Motor neuron (in vitro differentiated cells): ENCODE data around the gene CDHR2. TPM values are rescaled to one million over a fixed set of nuclear protein-coding genes. Genes with fewer than 3 reads are reported as not detected.

ENCODE experiments used
- ATAC-seq, 8 experiments: fragments of 200-7000 bp; cut with Tn5 transposase; replicated peaks in 6 of 8; 2 replicates each; pipeline ENCODE4 v1.8.0; 2021; ENCODE audit warnings: mild to moderate bottlenecking in 8 of 8, moderate library complexity in 8 of 8
- H3K27ac ChIP-seq, 2 donors: fragments of 250-450 bp; sonication (Bioruptor Pico); 2 replicates each; pipeline ENCODE4 v1.9.0; 2021; ENCODE audit warnings: antibody characterized with exemption in 2 of 2, mild to moderate bottlenecking in 2 of 2, moderate library complexity in 1 of 2
- H3K4me1 ChIP-seq, 2 donors: fragments of 250-450 bp; sonication (Bioruptor Pico); replicated peaks in 1 of 2; 2 replicates each; pipeline ENCODE4 v1.6.1; 2021; ENCODE audit warnings: antibody characterized with exemption in 2 of 2, mild to moderate bottlenecking in 2 of 2, moderate library complexity in 1 of 2
- H3K4me3 ChIP-seq, 5 donors: fragments of 250-450 bp; sonication (Bioruptor Pico); 2 replicates each; pipeline ENCODE4 v1.9.0; 2021; ENCODE audit warnings: antibody characterized with exemption in 5 of 5, mild to moderate bottlenecking in 5 of 5, moderate library complexity in 4 of 5
- WGBS, 10 experiments: fragments of 450-650 bp; shearing (Covaris generic); methylation state at CpG; one replicate each; pipeline ENCODE4 v1.0.0; 2022; 5-methylcytosine and 5-hydroxymethylcytosine counted together
- in situ Hi-C, 9 experiments: fragments of 400-800 bp; cut with MboI; loops; one replicate each; pipeline ENCODE4 v1.15.0; 2021; ENCODE audit warnings: low sequenced_read_pairs in 9 of 9, low pct_unique_long_range_greater_than_20kb in 2 of 9; ENCODE audit not compliant: unreplicated experiment in 9 of 9
- total RNA-seq, 8 experiments: library from RNA; unstranded; fragments of 300-600 nt; gene quantifications; 2 replicates each; pipeline versions ENCODE4 v1.2.3 to v1.2.4, GENCODE V29; 2022

The CDHR2 gene
- total RNA-seq, 8 experiments from 2014 or later: 0.05 to 0.96 (median 0.60) TPM; not detected in 1

DNA sequence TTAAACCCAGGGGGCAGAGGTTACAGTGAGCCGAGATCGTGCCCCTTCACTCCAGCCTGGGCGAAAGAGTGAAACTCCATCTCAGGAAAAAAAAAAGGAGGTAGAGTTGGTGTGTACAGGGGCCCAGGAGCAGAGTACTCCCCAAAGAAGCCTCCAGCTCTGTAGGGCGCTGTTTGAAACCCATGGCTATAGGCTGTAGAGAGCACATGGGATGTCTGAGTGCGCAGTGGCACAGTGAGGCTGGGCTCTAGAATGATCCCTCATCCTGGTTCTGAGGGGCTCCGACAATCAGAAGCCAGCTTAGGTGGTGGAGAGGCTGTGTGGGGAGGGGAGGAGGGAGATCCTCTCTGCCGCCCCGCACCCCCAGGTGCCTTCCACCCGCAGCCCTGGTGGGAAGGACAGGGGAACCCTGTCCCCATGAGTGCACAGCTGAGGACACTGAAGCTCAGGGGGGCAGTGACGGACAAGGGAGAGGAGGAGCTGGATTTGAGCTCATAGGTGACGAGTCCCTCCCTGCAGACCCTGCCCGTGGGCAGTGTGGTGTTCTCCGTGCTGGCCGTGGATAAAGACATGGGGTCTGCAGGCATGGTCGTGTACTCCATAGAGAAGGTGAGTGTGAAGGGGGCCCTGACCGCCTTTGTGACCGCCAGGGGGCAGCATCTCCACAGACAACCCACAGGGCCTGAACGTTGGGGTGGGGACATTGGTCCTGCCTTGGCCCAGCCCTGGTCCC lies 24.6 kb downstream of the CDHR2 start:
- H3K4me3 ChIP-seq: no peak overlapping the region
- ATAC-seq: peak; percentile 80 to 98 (median 86)
- in situ Hi-C loops: no loop called here
- H3K4me1 ChIP-seq: peaks cover 9 to 12% of the 10 kb centered on the region in 2 donors
- WGBS, 10 experiments: 40 to 80% (median 60%) methylated on average over 1 to 3 of the region's 18 CpGs; no CpG with 5 or more reads in 5 of the 10 experiments
- no peak overlapping the region for H3K27ac ChIP-seq

GRCh38 chr5:176574297-176574591 lies 25.1 kb downstream of the CDHR2 start:
- no peak overlapping the region for H3K27ac ChIP-seq
- no peak overlapping the region for H3K4me3 ChIP-seq
- peak in 1 of 8 experiments; percentile 2 for ATAC-seq
- 30 to 67% (median 57%) methylated on average over 2 to 5 of the region's 10 CpGs; no CpG with 5 or more reads in 7 of the 10 experiments for WGBS, 10 experiments
- H3K4me1 ChIP-seq: peaks cover 9 to 12% of the 10 kb centered on the region in 2 donors
- in situ Hi-C loops: no loop called here

DNA sequence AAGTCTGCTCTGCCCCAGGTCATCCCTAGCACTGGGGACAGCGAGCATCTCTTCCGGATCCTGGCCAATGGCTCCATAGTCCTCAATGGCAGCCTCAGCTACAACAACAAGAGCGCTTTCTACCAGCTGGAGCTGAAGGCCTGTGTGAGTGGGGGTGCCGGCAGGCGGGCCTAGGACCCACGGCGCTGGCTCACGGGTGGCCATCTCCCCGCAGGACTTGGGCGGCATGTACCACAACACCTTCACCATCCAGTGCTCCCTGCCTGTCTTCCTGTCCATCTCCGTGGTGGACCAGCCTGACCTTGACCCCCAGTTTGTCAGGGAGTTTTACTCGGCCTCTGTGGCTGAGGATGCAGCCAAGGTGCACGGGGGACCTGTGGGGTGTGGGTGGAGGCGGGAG lies 25.9 kb downstream of the CDHR2 start:
- Histone ChIP-seq H3K4me3 (no peak overlapping the region), H3K4me1 (peaks cover 9 to 12% of the 10 kb centered on the region in 2 donors), H3K27ac (no peak overlapping the region)
- WGBS, 10 experiments: 83 to 100% (median 100%) methylated on average over 1 to 8 of the region's 14 CpGs; no CpG with 5 or more reads in 5 of the 10 experiments
- ATAC-seq: no peak
- in situ Hi-C loops: no loop called here

DNA sequence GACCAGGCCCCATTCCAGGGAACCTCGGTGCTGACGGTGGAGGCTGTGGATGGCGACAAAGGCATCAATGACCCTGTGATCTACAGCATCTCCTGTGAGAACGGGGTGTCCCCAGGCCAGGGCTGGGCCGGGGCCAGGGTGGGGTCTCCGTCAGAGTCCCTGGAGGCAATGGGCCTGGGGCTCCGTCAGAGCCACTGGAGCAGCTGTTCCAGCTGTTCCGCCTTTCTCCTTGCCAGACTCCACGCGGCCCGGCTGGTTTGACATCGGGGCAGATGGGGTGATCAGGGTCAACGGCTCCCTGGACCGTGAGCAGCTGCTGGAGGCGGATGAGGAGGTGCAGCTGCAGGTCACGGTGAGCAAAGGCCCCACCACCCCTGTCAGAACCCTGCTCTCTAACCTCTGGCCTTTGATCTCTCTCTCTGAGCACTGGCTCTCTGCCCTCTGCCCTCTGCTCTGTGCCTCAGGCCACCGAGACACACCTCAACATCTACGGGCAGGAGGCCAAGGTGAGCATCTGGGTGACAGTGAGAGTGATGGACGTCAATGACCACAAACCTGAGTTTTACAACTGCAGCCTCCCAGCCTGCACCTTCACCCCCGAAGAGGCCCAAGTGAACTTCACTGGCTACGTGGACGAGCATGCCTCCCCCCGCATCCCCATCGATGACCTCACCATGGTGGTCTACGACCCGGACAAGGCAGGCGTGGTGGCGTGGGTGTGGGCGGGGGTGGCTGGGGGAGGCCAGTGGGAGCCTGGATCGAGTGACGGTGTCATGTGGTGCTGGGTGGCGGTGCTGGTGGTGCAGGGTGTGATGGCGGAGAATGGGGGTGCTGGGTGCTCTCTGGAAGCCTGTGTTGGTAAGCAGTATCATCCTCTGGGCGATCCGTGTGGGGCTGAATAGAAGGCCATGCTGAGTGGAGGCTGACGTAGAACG lies 26.6 kb downstream of the CDHR2 start:
- 83 to 100% (median 94%) methylated on average over 1 to 10 of the region's 37 CpGs; no CpG with 5 or more reads in 6 of the 10 experiments for WGBS, 10 experiments
- H3K4me3 ChIP-seq: no peak overlapping the region
- peaks cover 9 to 12% of the 10 kb centered on the region in 2 donors for H3K4me1 ChIP-seq
- no peak for ATAC-seq
- H3K27ac ChIP-seq: no peak overlapping the region
- in situ Hi-C loops: no loop called here

- Histone ChIP-seq H3K27ac (no peak overlapping the region), H3K4me3 (no peak overlapping the region), H3K4me1 (peaks cover 9 to 12% of the 10 kb centered on the region in 2 donors)
- ATAC-seq: peak in 5 of 8 experiments; percentile 61 to 75 (median 68)
- WGBS, 10 experiments: 77 to 100% (median 81%) methylated on average over 1 to 9 of the region's 36 CpGs; no CpG with 5 or more reads in 5 of the 10 experiments
- in situ Hi-C loops: no loop called here
Measured at GRCh38 chr5:176577312-176578176, 28.4 kb downstream of the CDHR2 start.

GRCh38 chr5:176578391-176578808 lies 29.3 kb downstream of the CDHR2 start:
- peak in 7 of 8 experiments; percentile 32 to 89 (median 57) for ATAC-seq

GRCh38 chr5:176579323-176579722 lies 30.2 kb downstream of the CDHR2 start:
- in situ Hi-C loops: no loop called here
- Histone ChIP-seq H3K4me1 (peaks cover 9 to 12% of the 10 kb centered on the region in 2 donors), H3K27ac (no peak overlapping the region), H3K4me3 (no peak overlapping the region)
- ATAC-seq: no peak
- 0 to 100% (median 63%) methylated on average over 1 to 4 of the region's 4 CpGs; no CpG with 5 or more reads in 4 of the 10 experiments for WGBS, 10 experiments

More at GRCh38 chr5:176578391-176578808, 29.3 kb downstream of the CDHR2 start:
- Histone ChIP-seq H3K4me3 (no peak overlapping the region), H3K4me1 (peaks cover 9 to 12% of the 10 kb centered on the region in 2 donors), H3K27ac (no peak overlapping the region)
- WGBS, 10 experiments: 18 to 60% (median 45%) methylated on average over 2 to 10 of the region's 15 CpGs; no CpG with 5 or more reads in 6 of the 10 experiments
- in situ Hi-C loops: no loop called here

DNA sequence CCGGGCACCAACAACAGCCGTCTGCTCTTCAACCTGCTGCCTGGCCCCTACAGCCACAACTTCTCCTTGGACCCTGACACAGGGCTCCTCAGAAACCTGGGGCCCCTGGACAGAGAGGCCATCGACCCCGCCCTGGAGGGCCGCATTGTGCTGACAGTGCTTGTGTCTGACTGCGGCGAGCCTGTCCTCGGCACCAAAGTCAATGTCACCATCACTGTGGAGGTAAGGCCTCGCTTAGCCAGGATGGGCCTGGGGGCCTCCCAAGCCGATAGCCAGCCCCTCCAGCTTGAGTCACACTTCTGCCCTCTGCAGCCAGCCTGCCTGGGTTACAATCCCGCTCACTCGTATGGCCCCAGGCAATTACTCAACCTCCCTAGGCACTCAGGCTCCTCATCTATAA lies 32.2 kb downstream of the CDHR2 start:
- peaks cover 9 to 12% of the 10 kb centered on the region in 2 donors for H3K4me1 ChIP-seq
- no peak for ATAC-seq
- no peak overlapping the region for H3K4me3 ChIP-seq
- in situ Hi-C loops: no loop called here
- no peak overlapping the region for H3K27ac ChIP-seq
- 70 to 97% methylated on average over 2 to 5 of the region's 12 CpGs; no CpG with 5 or more reads in 8 of the 10 experiments for WGBS, 10 experiments

GRCh38 chr5:176583076-176583475 lies 33.9 kb downstream of the CDHR2 start:
- ATAC-seq: no peak
- no peak overlapping the region for H3K27ac ChIP-seq
- H3K4me3 ChIP-seq: no peak overlapping the region
- in situ Hi-C loops: no loop called here
- H3K4me1 ChIP-seq: peaks cover 0 to 2% of the 10 kb centered on the region in 2 donors
- WGBS, 10 experiments: 38 to 100% (median 69%) methylated on average over 1 to 4 of the region's 4 CpGs; no CpG with 5 or more reads in 2 of the 10 experiments

DNA sequence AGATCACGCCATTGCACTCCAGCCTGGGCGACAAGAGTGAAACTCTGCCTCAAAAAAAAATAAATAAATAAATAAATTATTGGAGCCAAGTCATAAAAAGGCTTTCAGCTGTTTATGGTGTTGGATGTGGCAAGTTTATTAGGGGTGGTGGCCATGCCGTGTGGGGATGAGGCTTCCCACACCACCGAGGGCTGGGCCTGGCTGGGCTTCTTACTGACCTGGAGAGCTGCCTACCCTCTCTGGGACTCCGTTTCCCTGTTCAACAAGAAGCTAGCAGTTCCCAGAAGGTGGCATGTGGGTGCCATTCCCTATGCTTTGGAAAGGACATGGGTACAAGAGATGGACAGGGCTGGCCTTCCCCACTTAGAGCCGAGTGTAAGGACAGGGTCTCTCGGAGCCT lies 38.3 kb downstream of the CDHR2 start:
- in situ Hi-C loops: no loop called here

DNA sequence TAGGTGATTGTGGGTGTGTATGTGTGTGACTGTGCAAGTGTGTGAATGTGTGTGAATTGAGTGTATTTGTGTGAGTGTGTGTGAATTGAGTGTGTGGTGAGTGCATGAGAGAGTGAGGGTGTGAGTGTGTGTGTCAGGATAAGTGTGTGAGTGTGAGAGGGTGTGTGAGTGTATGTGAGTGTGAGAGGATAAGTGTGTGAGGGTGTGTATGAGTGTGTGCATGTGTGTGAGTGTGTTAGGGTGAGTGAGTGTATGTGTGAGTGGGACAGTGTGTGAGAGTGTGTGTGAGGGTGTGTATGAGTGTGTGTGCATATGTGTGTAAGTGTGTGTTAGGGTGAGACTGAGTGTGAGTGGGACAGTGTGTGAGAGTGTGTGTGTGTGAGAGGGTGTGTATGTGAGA lies 39.2 kb downstream of the CDHR2 start:
- Histone ChIP-seq H3K4me3 (no peak overlapping the region), H3K4me1 (peaks cover 0 to 14% of the 10 kb centered on the region in 2 donors), H3K27ac (no peak overlapping the region)
- no peak for ATAC-seq
- in situ Hi-C loops: no loop called here

More for the DNA sequence above, 38.3 kb downstream of the CDHR2 start:
- Histone ChIP-seq H3K4me1 (peaks cover 0 to 14% of the 10 kb centered on the region in 2 donors), H3K4me3 (no peak overlapping the region), H3K27ac (no peak overlapping the region)
- WGBS, 10 experiments: 46 to 100% (median 72%) methylated on average over 1 to 6 of the region's 7 CpGs
- ATAC-seq: no peak

- Histone ChIP-seq H3K4me3 (no peak overlapping the region), H3K4me1 (peaks cover 0 to 14% of the 10 kb centered on the region in 2 donors), H3K27ac (peak overlapping the region in 1 of 2 donors; percentile 72)
- peak in 1 of 8 experiments; percentile 12 for ATAC-seq
- in situ Hi-C loops: no loop called here
- 60 to 93% (median 88%) methylated on average over 1 to 14 of the region's 31 CpGs; no CpG with 5 or more reads in 4 of the 10 experiments for WGBS, 10 experiments
Measured at GRCh38 chr5:176589039-176589769, 40.1 kb downstream of the CDHR2 start.
